ENCODE measurements around the gene SP2. TPM values are rescaled to one million over a fixed set of nuclear protein-coding genes. Genes with fewer than 3 reads are reported as not detected.

Gene SP2
- total RNA-seq, 2 donors from 2014 or later = 12.6 to 14.1 TPM

DNA sequence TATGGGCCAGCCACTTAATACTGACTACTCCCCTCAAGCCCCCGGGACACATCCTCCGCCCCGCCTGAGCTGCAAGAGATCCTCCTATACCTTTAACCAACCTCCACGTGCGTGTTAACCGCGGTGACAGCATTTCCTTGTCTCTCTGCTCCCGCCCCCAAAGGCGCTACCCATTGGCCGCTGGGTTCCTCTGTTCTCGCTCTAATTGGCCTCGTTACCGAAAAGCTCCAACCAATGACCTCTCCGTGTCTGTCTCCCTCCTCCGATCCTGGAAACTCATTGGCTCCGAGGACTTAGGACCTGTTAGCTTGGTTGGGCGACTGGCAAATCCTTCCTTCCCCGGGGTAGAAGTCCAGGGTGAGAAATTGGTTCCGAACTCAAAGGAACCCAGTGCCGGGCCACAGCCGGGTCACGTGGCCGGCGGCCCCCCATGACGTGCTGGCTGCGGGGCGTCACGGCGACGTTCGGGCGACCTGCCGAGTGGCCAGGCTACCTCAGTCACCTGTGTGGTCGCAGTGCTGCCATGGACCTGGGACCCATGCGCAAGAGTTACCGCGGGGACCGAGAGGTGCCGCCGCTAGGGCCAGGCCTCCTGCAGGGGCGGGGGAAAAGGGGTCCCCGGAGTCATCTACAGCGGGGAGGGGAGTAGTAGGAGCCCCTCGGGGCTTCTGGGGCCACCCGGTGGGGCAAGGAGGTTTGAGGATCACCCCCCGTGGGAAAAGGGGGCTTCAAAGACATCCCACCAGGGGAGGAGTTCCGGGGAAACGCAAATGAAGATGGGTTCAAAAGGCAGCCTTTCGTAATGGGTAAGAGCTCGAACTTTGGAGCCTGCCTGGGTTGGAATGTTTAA is 45.4 kb downstream of the SP2 start, which contains the start of gene PNPO:
Gene PNPO (plus strand): TSS at position 326 of the 850 bp plus-strand sequence. CDS start 105 bp downstream, at position 431.
- ATAC-seq (peak; percentile 98), DNase-seq (peak; percentile 96)
- intact Hi-C loops (cut with DNase I) = loop anchor here (10.0 kb wide), 2 partner anchors 47 to 97 kb away; partner anchors contain the start of genes SCRN2 (in 1 of the 2) and SP2 (in 1 of the 2)

DNA sequence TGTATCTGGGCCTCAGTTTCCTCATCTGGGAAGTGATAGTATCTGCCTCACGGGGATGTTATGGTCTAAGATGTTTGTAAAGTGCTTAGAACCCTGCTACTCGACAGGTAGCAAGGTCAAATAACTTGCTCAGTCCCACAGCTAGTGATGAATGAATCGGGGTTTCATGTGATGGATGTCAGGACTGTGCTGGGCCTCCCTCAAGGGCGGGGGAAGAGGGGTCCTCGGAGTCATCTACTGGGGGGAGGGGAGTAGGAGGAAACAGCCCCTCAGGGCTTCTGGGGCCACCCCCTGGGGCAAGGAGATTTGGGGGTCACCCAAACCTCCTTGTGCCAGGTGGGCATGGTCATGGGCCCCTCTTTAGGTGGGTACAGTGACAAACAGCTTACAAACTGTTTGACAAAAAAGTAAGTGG is 46.1 kb downstream of the SP2 start:
- DNase-seq (no peak), ATAC-seq (no peak)
- intact Hi-C loops (cut with DNase I) = loop anchor here (10.0 kb wide), 2 partner anchors 47 to 97 kb away; partner anchors contain the start of genes SCRN2 (in 1 of the 2) and SP2 (in 1 of the 2)

- DNase-seq (no peak), ATAC-seq (no peak)
- intact Hi-C loops (cut with DNase I) = loop anchor here (10.0 kb wide), 2 partner anchors 48 to 98 kb away; partner anchors contain the start of genes SCRN2 (in 1 of the 2) and SP2 (in 1 of the 2)
Observed at GRCh38 chr17:47942568-47942967, 46.5 kb downstream of the SP2 start.

GRCh38 chr17:47945080-47945479 is 49.0 kb downstream of the SP2 start:
- DNase-seq (no peak), ATAC-seq (peak in 1 of 2 donors; percentile 10)
- intact Hi-C loops (cut with DNase I) = loop anchor here (5.0 to 10.0 kb wide), 4 partner anchors 48 to 103 kb away; partner anchors contain the start of genes SCRN2 (in 2 of the 2) and SP2 (in 2 of the 2)

DNA sequence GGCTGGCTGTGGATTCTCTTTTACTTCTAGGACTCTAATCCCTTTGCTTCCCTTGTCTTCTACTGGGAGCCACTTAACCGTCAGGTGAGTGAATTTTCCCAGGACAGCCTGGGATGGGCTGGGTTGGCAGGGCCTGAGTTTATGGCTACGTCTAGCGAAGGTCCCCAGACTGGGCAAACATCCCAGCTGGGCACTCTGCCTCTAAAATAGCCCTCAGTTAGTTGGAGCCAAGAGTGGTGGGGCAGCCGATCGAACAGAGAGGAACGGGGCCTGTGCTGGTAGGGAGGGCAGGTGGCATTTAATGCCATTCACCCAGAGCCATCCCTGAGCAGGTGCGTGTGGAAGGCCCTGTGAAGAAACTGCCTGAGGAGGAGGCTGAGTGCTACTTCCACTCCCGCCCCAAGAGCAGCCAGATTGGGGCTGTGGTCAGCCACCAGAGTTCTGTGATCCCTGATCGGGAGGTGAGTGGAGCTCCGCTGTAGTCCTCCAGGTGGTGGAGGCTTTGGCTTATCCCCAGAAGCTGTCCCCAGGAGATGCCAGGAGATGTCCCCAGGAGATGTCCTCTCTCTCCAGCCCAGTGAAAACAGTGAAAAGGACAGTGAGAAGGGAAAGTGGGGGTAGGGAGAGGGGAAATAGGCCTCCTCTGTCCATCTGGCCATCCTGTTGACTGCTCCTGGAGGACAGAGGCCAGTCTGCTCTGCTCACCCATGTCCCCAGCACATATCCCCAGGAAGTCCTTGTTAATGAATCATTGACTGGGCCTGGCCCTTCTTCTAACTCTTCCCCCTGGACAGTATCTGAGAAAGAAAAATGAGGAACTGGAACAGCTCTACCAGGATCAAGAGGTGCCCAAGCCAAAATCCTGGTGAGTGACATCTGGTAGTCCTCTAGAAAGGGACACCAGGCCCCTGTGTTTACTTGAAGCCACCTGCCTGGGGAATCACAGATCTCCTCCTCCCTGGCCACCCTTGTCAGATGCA is 49.8 kb downstream of the SP2 start:
- DNase-seq = no peak
- intact Hi-C loops (cut with DNase I) = loop anchor here (5.0 to 10.0 kb wide), 4 partner anchors 49 to 104 kb away; partner anchors contain the start of genes SCRN2 (in 2 of the 2) and SP2 (in 2 of the 2)

GRCh38 chr17:47946516-47946915 is 50.5 kb downstream of the SP2 start:
- ATAC-seq (no peak), DNase-seq (no peak)
- intact Hi-C loops (cut with DNase I) = loop anchor here (5.0 to 10.0 kb wide), 4 partner anchors 49 to 104 kb away; partner anchors contain the start of genes SCRN2 (in 2 of the 2) and SP2 (in 2 of the 2)

More for the DNA sequence above, 49.8 kb downstream of the SP2 start:
- no peak for ATAC-seq

DNA sequence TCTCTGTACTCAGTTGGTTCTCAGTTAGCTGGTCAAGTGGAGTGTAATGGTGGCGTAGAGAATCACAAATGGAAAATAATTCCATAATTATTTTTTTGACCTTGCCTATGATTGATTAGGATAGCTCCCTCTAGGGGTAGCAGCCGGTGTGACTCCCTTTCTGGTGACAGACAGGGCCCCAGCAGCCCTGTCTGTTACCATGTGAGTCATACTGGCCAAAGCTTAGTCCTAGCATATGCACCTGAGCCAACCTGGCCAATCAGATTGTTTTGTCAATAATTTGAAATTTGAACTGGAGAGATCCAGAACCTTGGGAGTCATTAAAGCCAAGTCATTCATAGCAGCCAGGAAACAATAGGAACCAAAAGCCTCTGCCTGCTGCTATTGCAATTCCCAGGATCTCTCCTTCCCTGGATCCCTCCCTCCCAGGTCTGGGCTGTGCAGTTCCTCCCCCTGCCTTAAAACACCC is 50.9 kb downstream of the SP2 start:
- DNase-seq (peak; percentile 73), ATAC-seq (peak; percentile 44 to 55)
- intact Hi-C loops (cut with DNase I) = loop anchor here (5.0 to 10.0 kb wide), 4 partner anchors 50 to 105 kb away; partner anchors contain the start of genes SCRN2 (in 2 of the 2) and SP2 (in 2 of the 2)

DNA sequence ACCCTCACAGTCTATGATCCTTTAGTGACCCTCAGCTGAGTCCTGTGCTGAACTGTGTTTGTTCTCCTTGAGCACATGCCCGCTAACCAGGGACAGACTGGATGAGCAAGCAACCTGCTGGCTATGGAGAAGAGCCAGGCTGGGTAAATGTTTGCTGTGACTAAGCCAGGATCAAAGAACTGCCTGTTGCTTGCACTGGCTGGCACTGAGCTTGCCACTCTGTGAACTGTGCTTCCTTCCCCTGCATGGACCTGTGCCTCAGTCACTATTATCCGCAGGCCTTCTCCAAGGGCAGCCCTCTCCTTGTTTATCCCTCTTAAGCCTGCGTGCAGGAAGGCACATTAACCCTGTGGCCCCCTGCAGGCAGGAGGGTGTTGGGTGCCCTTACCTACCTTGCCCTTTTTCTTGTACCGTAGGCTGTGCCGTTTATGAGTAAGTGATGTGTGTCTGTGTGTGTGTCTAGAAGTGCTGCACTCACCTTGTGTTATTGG is 52.7 kb downstream of the SP2 start:
- no peak for DNase-seq
- ATAC-seq = peak; percentile 4 to 7
- intact Hi-C loops (cut with DNase I) = loop anchor here (2.0 to 10.0 kb wide), 5 partner anchors 51 to 106 kb away; partner anchors contain the start of genes SCRN2 (in 2 of the 2) and SP2 (in 2 of the 2)

DNA sequence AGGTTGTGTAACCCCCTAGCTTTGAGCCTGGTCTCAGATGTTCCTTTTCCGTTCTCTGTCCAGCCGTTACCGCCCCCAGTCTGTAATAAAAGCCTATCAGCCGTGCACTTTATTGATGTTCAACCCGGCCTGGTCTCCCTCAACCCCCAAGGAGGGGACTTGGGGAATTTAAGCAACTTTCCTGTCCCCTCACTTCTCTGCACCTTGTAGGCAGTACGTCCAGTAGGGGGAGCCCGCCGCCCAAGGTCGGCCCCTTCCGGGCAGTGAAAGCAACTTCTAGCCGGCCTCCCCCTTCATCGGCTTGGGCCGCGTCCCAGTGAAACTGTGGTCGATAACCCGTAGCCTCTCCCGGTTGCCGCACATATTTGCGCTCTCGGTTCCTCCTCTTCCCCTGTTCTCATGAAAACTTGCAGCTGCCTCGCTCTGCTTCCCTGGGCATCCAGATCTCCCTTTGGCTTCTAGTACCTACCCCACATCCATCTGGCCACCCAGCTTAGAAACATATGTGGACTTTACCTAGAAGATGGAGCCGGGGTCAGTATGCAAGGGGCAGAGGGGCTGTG is 53.2 kb downstream of the SP2 start:
- peak; percentile 83 to 92 for ATAC-seq
- peak; percentile 93 for DNase-seq
- intact Hi-C loops (cut with DNase I) = loop anchor here (2.0 to 10.0 kb wide), 5 partner anchors 52 to 107 kb away; partner anchors contain the start of genes SCRN2 (in 2 of the 2) and SP2 (in 2 of the 2)

GRCh38 chr17:47949946-47950345 is 53.9 kb downstream of the SP2 start:
- intact Hi-C loops (cut with DNase I) = loop anchor here (2.0 to 10.0 kb wide), 5 partner anchors 53 to 108 kb away; partner anchors contain the start of genes SCRN2 (in 2 of the 2) and SP2 (in 2 of the 2)
- no peak for DNase-seq
- ATAC-seq = no peak

- intact Hi-C loops (cut with DNase I) = no loop called here
- no peak for ATAC-seq
- DNase-seq = no peak
Observed at GRCh38 chr17:47950448-47950847, 54.4 kb downstream of the SP2 start.

DNA sequence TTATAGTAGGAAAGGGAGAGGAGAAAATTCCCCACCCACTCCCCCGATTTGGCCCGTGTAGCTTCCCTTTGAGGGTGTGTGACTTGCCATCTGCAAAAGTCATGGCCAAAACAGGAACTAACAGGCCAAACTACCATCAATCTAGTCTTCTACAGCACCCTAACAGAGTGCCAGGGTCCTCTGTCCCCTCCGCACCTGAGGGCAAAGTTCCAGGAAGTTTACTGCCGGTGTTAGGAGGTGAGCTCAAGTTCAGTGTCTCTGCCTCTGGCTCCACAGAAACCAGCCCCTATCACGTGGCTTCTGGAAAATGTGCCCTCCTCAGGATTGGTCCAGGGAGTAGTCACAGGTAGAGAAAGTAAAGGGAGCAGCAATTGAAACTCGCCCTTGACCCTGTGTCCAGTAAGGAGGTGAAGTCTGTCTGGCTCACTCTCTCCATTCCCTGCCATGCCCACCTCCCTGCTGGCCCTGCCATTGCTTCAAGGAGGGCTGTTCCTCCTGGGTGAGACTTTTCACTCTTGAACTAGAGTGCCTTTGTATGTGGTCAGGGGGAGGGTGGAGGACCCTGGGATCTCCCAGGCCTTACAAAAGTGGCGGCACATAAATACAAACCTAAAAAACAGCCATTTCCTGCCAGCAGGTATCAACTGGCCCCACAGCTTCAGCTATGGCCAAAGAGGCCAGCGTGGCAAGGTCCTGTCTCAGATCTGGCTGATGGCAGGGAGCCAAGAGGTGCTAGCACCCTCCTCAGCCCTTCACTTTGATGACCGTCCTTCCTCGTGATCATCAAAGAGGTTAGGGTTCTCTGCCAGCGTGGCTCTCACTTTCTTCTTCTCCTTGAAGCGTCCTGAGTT is 56.4 kb downstream of the SP2 start:
- DNase-seq (no peak), ATAC-seq (no peak)
- intact Hi-C loops (cut with DNase I) = no loop called here

GRCh38 chr17:47953909-47954308 is 57.9 kb downstream of the SP2 start:
- intact Hi-C loops (cut with DNase I) = no loop called here
- ATAC-seq = no peak
- DNase-seq = no peak

DNA sequence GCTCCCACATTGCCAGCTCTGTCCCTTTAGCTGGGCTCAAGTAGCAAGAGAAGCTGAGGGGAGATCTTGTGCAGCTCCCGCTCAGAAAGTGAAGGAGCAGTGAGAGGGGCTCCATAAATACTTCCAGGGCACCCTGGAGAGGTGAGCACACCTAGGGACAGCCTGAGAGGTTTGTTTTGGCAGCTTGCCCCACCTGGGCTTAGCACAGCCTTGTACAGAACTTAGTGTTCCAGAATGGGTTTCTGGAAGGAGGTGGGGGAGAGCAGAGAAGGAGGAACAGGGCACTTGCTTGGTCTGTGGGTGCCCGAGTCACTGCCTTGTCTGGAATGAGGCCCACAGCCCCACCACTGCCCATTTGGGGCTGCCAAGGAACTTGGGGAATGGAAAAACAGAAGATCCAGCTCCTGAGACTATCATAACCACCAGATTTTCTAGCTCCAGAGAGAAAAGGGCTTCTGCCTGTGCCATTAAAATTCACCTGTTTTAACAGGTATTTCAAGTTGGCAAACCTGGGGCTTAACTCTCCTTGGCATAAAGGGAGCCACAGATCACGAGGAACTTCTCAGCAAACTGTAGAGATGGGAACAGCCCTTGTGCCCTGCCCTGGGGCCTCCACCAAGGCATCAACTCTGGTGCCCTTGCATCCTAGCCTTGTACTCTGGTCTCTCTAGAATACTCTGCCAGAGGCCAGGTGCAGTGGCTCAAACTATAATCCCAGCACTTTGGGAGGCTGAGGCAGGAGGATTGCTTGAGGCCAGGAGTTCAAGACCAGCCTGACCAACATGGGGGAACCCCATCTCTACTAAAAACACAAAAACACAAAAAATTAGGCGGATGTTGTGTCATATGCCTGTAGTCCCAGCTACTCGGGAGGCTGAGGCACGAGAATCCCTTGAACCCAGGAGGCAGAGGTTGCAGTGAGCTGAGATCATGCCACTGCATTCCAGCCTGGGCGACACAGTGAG is 59.7 kb downstream of the SP2 start:
- peak in 1 of 2 donors; percentile 58 for ATAC-seq
- intact Hi-C loops (cut with DNase I) = no loop called here
- no peak for DNase-seq

DNA sequence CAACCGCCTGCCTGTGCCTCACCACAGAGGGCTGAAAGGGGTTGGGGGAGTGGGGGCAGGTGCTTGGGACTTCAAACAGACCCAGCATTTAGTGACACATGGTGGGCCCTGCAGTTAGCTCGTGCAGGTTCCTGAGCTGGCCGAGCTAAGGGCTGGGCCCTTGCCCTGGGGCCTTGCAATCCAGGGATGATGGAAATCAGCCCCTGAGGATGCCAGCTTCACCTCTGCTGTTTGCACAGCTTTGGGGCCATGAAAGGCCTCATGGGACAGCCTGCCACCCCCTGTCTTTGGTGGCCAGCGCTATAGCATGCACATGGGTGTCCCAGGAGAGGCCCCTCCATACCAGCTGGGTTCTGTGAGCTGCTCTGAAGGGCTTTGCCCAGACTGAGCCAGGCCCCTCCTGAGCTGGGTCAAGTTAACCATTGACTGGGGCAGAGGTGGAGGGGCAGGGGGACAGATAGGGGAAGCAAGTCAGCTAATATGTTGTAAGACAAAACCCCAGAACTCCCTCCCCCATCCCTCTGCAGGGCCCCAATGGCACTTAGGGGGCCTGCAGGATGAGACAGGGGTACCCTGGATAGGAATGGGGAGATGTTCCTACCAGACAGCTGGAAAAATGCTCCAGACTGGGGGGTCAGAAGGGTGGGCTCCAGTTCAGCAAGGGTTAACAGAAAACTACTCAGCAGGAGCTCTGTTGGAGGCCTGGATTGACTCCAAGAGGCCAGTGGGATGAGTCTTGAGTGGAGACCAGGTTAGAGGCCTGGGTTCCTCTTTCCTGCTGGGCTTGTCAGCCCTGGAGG is 61.0 kb downstream of the SP2 start:
- ATAC-seq (peak in 1 of 2 donors; percentile 16), DNase-seq (no peak)
- intact Hi-C loops (cut with DNase I) = no loop called here
